ENCODE measurements around the gene B4GALT2.

DNA sequence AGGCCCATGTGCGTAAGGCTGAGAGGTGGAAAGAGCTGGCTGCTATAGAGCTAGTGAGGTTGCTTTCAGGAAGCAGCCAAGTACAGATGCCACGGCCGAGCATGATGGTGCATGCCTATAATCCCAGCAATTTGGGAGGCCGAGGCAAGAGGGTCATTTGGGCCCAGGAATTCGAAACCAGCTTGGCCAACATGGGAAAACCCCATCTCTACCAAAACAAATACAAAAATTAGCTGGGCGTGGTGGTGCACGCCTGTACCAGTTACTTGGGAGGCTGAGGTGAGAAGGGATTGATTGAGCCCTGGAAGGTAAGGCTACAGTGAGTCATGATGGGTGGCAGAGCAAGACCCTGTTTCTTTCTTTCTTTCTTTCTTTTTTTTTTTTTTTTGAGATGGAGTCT is 15.1 kb downstream of the B4GALT2 start:
- TF ChIP-seq, protein P1, sequence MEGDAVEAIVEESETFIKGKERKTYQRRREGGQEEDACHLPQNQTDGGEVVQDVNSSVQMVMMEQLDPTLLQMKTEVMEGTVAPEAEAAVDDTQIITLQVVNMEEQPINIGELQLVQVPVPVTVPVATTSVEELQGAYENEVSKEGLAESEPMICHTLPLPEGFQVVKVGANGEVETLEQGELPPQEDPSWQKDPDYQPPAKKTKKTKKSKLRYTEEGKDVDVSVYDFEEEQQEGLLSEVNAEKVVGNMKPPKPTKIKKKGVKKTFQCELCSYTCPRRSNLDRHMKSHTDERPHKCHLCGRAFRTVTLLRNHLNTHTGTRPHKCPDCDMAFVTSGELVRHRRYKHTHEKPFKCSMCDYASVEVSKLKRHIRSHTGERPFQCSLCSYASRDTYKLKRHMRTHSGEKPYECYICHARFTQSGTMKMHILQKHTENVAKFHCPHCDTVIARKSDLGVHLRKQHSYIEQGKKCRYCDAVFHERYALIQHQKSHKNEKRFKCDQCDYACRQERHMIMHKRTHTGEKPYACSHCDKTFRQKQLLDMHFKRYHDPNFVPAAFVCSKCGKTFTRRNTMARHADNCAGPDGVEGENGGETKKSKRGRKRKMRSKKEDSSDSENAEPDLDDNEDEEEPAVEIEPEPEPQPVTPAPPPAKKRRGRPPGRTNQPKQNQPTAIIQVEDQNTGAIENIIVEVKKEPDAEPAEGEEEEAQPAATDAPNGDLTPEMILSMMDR (IDR thresholded peaks at IDR 0.05), result no peak
- TF ChIP-seq POLR2A (IDR thresholded peaks at IDR 0.05), result no peak
- TF ChIP-seq EP300 (IDR thresholded peaks at IDR 0.05), result no peak
